Activated CD4-positive, alpha-beta T cell treated with anti-CD3 and anti-CD28 coated beads for 24 hours (primary cell): ENCODE data around the gene IFNA6.

Experiments
- DNase-seq, 2 donors: peaks; one replicate each; pipeline ENCODE4 v3.0.0-alpha.2; 2020; ENCODE audit warnings: low read depth in 2 of 2

IFNA6 gene

DNA sequence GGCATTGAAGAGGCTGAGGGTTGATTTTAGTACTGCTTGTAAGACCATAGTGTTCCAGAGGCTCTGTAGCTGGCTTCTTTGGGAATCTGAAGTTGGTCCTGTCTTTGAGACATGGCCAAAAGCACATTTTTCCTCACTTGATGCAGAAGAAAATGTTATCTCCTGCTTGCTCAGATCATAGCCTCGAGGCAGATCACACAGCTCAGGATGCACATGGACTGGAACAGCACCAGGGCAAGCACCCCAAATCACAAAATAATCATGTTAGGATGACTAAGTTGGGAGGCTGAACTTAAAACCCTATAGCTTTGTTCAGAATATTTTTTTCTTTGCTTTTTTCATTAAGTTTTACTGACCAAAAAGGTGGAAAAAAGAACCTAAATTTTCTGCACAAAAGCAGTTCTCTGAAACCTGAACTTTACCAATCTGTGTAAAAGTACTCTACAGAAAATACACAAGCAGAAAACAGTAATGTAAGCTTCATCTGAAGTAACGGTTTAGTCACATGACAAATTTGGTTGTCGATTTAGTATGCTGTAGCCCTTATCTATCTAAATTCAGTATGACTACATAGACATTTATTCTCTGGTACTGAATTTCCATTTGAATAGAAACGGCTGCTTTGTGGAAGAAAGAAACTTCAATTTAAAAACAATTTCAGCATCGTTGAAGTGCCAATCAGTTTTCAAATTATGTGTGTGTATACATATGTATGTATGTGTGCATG is 18.8 kb downstream of the IFNA6 start:
- DNase-seq: no peak

DNA sequence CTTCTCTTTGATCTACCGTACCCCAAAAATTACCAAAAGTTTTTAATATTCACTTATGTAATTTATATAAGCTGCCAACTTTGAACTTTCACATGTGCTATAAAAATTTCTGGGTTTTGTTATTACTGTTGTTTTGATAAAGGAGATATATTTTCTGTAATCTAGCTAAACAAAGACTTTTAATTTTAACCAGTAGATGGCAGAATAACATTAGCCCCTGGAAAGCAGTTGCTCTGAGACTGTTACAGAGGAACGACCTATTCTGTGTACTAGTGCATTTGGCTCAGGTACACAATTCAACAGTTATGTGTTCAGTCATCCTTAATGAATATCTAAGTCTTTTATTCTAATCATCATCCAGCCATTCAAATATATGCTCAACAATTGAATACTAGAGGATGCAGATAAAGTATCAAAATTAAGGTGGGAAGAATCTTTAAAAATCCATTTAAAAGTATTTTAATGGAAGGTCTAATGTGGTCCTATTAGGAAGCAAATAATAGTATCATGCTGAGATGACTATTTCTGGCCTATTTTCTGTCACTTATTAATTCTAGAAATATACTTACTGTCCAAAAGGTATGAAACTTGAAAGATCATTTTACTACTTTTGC is 24.1 kb downstream of the IFNA6 start:
- DNase-seq: no peak

DNA sequence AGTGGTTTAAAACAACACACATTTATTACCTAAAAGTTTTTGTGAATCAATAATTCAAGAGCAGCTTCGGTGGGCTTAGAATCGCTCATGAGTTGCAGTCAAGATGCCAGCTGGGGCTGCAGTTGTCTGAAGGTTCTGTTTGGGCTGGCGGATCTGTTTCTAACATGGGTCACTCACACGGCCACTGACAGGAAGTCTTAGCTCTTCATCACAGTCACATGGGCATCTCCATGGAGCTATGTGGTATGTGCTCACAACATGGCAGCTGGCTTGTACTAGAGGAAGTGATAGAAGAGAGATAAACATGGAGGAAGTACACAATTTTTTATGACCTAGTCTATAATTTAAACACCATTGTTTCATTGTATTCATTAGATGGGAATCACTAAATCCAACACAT is 26.6 kb downstream of the IFNA6 start:
- no peak for DNase-seq

DNA sequence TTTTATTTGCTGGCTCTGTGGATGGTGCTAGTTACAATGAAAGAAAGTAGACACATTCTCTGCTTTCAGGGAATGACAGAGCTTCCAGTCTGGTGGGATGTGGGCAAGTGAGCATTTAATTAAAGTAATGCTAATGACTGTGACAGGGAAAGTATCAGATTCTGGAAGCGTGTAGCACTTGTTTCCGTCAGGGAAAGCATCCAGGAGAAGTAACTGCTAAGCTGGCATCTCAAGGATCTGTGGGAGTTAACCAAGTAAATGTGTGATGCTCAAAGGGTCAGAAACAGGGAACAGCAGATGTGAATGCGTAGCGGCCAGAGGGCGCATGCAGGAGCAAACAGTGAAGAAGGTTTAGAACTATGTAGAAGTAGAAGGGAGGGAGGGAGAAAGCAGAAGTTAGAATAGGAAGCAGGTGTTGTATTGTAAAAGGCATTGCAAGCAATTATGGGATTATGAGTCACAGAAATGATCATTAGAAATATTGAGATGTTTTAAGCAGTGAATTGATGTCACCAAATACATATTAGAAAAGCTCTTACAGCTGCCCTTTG is 27.7 kb downstream of the IFNA6 start:
- DNase-seq: no peak

DNA sequence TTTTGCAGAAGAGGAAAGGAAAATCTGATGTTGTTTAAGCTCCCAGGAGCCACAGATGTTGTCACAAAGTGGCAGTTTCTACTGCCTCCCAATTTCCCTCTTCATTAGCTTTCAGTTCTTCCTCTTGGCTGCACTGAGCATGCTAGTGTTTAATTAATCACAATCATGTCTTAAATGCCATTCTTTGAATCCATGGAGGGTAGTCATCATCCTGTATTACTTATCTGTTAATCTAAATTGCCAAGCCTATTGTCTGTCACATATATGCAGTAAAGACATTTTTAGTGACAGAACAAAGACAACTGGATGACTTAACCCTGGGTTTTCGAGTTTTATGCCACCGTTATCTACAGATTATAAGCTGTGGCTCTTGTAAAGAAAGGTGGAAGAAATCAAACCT is 30.2 kb downstream of the IFNA6 start:
- no peak for DNase-seq

DNA sequence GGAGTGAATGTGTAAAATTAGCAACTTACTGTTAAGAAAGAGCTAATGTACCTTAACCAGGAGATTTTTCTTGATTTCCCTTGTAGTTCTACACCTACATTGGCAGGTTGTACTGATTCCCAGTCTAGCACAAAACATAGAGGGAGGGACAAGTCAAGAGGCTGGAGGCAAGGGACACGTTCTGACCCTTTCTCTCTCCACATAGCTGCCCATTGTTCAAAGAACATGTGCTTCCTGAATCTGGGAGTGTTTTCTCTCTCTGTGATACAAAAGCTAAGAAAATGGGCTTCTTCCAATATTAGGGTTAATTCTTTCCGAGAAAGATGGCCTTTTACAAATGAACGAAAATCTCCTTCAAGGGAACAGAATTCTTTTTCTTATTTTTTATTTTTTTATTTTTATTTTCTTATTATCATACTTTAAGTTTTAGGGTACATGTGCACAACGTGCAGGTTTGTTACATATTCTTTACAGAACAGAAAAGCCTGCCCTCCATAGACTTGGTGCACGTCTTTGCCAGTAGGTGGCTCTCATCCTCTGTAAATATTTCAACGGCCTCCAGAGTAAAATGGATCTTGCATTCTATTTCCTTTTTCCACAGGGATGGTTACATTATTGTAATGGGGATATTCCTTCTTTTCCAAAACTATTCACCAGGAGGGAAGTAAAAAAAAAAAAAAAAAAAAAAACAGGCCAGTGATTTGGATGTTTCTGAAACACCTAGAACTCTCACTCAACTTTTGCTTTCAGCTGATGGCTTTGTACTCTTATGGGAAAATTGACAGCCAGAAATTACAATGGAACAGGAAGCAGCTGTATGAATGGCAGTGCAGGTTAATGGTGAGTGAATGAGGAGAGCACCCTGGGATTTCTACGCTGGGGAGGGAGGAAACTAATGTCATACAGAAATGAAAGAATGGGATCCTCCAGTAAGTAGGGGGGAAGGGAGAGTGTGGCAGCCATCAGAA is 32.4 kb downstream of the IFNA6 start:
- no peak for DNase-seq

DNA sequence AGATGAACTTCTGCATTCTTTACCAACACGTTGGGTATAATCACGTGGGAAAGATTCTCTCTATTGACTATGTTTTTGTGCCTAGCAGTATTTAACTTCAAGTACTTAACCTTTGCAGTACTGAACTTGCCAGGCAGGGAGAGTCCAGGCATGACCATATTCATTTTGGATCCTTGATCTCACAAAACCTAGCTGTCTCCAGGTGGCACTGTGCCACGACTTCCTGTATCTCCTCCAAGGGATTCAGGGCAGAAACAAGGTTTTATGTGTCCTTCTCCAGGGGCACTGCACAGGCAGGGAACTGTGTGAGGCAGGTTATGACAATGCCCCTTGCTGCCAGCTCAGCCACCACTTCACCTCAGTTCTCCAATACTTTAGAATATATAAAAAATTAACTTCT is 33.8 kb downstream of the IFNA6 start:
- DNase-seq: no peak

DNA sequence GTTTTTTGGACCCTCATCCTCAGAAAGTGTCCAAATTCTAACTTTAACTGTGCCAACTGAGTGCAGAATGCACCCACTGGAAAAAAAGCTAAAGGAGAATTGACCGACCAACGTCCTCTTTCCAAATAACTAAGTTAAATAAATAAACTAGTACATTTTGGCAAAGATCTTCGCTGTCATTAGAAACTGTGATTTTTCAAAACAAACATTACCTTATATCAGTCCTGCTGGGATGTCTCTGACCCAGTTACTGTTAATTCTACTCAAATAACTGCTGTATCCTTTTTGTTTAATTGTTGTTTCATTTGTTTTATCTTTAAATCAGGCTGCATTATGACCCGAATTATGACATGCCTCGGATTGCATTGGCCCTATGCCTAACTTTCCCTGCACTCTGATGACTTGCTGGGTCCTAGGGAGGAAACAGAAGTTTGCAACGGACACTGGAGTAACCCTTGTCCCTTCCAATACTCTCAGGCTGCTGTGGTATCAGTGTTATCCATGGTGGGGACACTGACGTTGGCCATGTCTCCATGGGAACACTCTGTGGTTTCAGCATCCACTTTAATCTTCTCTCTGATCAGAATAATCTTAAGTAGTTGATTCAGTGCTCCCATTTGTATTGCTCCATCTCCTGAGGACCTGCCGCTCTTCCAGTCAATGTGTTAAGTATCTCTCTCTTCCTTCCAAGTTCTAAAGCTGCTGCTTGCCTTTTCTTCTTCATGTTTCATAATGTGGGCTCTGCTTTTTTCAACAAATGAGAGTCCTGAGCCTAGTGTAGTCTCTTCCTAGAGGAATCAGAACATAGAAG is 34.5 kb downstream of the IFNA6 start:
- DNase-seq: no peak

DNA sequence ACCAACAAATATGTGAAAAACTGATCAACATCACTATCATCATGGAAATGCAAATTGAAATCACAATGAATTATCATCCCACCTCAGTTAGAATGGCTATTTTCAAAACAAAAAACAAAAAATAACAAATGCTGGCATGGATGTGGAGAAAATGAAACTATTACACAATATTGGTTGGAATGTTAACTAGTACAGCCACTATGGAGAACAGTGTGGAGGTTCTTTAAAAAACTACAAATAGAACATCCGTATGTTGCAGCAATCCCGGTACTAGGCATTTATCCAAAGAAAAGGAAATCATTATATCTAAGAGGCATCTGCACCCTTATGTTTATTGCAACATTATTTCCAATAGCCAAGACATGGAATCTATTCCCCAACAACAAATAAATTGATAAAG is 36.5 kb downstream of the IFNA6 start:
- DNase-seq: no peak

DNA sequence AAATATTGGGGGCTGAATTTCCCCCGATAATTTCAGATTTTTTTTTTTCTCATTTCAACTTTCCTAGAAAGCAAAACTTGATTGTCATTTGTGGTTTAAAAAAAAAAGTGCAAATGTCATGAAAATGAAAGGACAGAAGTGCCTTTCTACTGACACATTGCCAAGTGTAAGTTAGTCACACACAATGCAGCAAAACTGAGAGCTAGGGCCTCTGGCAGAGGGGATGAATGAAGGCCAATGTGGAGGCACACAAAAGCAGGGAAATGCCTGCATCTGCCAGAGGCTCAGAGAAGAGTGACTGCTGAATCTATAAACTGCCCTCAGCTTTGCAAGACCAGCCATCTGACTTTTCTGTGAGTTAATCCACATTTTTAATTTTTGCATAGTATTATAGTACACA is 38.8 kb downstream of the IFNA6 start:
- no peak for DNase-seq

DNA sequence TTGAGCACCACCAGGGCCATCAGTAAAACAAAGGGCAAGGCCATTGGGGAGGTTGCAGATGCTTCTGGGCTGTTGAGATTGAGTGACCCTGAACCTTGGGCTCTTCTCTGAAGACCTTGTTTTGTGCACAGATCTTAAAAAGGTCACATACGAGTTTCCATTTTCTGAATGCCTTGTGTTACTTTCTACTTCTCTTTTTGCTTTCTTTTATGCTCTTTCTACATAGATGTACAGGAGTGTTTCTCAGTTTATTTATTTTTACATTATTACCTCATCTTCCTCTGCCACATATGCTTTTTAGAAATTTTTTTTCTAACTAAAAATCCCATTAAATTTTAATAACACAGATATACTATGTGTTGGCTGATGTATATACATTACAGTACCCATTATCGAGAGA is 45.5 kb downstream of the IFNA6 start, which contains the start of gene IFNA5:
Gene IFNA5 (minus strand): TSS at position 101 of the 400 bp plus-strand sequence. CDS start 57 bp downstream, at position 44.
- DNase-seq: no peak
